Body of pancreas (tissue), 4 donors: Measurements from ENCODE around the gene THSD7B. TPM values are rescaled to one million over a fixed set of nuclear protein-coding genes. Genes with fewer than 3 reads are reported as not detected.
A peak's percentile ranks its signal among the peaks of the same experiment; 100 is the strongest.

Experiments used
- ATAC-seq: fragments of 150-250 bp; one replicate; pipeline ENCODE4 v1.9.1; 2016
- DNase-seq, 4 donors: peaks; one replicate each; pipeline ENCODE4 v3.0.0-alpha.2; 2019
- H3K27ac ChIP-seq, 4 donors: fragments of 200-600 bp; sonication (generic); 1 replicate in 3 of 4; 2 replicates in 1 of 4; pipeline versions ENCODE4 v1.5.1 to v1.6.1; 2016 to 2019; ENCODE audit warnings: mild to moderate bottlenecking in 1 of 4, mixed read lengths in 1 of 4, moderate library complexity in 1 of 4
- H3K27me3 ChIP-seq, 2 donors: fragments of 200-600 bp; sonication (generic); one replicate each; pipeline ENCODE4 v1.6.0; 2016; ENCODE audit warnings: mild to moderate bottlenecking in 1 of 2
- H3K36me3 ChIP-seq, 2 donors: fragments of 200-600 bp; sonication (generic); replicated peaks in 1 of 2; 2 replicates each; pipeline ENCODE4 v1.5.1; 2016; ENCODE audit warnings: low read depth in 2 of 2; ENCODE audit not compliant: insufficient read depth in 1 of 2
- H3K4me1 ChIP-seq: fragments of 200-600 bp; sonication (generic); one replicate; pipeline ENCODE4 v1.6.0; 2016
- H3K4me3 ChIP-seq, 2 donors: fragments of 200-600 bp; sonication (generic); 1 replicate in 1 of 2; 2 replicates in 1 of 2; pipeline ENCODE4 v1.5.1; 2016 to 2019
- H3K9me3 ChIP-seq, 3 donors: fragments of 200-600 bp; sonication (generic); 1 replicate in 2 of 3; 2 replicates in 1 of 3; pipeline ENCODE4 v1.5.1; 2016
- CTCF ChIP-seq, 7 experiments: fragments of 450-650 bp in 4 of 7; fragments of 200-600 bp in 3 of 7; sonication (generic) in 3 of 7; IDR thresholded peaks; one replicate each; pipeline ENCODE4 v1.5.1; 2016 to 2019; ENCODE audit warnings: antibody characterized with exemption in 7 of 7
- POLR2A ChIP-seq, 3 donors: fragments of 450-650 bp; IDR thresholded peaks; one replicate each; pipeline ENCODE4 v1.6.1; 2016; ENCODE audit warnings: antibody characterized with exemption in 3 of 3, mild to moderate bottlenecking in 2 of 3
- WGBS, 2 donors: methylation state at CpG; one replicate each; pipeline ENCODE4 v1.1.5; 2017; 5-methylcytosine and 5-hydroxymethylcytosine counted together
- intact Hi-C: fragments of 100-400 bp; cut with DNase I; formaldehyde crosslinking; loops from one replicate; pipeline ENCODE4 v1.15.1; 2023
- total RNA-seq, 2 donors: library from RNA; depleted of rRNA; stranded (reverse); fragments of >200 nt; gene quantifications; one replicate each; pipeline ENCODE4 v1.1.0, GENCODE V29; 2016

THSD7B gene, protein sequence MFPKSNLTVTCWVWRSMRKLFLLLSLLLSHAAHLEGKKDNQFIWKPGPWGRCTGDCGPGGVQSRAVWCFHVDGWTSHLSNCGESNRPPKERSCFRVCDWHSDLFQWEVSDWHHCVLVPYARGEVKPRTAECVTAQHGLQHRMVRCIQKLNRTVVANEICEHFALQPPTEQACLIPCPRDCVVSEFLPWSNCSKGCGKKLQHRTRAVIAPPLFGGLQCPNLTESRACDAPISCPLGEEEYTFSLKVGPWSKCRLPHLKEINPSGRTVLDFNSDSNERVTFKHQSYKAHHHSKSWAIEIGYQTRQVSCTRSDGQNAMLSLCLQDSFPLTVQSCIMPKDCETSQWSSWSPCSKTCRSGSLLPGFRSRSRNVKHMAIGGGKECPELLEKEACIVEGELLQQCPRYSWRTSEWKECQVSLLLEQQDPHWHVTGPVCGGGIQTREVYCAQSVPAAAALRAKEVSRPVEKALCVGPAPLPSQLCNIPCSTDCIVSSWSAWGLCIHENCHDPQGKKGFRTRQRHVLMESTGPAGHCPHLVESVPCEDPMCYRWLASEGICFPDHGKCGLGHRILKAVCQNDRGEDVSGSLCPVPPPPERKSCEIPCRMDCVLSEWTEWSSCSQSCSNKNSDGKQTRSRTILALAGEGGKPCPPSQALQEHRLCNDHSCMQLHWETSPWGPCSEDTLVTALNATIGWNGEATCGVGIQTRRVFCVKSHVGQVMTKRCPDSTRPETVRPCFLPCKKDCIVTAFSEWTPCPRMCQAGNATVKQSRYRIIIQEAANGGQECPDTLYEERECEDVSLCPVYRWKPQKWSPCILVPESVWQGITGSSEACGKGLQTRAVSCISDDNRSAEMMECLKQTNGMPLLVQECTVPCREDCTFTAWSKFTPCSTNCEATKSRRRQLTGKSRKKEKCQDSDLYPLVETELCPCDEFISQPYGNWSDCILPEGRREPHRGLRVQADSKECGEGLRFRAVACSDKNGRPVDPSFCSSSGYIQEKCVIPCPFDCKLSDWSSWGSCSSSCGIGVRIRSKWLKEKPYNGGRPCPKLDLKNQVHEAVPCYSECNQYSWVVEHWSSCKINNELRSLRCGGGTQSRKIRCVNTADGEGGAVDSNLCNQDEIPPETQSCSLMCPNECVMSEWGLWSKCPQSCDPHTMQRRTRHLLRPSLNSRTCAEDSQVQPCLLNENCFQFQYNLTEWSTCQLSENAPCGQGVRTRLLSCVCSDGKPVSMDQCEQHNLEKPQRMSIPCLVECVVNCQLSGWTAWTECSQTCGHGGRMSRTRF (N-terminal part only)
- under 1 TPM; 0.26 to 0.33 TPM for total RNA-seq

- Histone ChIP-seq H3K27ac (no peak within 1 kb of the TSS), H3K4me1 (peaks cover 20% of the 10 kb centered on the region), H3K36me3 (no peaks in the 10 kb centered on the region), H3K9me3 (no peaks in the 10 kb centered on the region), H3K4me3 (peak within 1 kb of the TSS in 1 of 2 donors; percentile 27), H3K27me3 (peaks cover 0 to 13% of the 10 kb centered on the region in 2 donors)
- ATAC-seq: no peak
- WGBS, 2 donors: 0 to 2% methylated on average over 20 to 70 of the region's 77 CpGs
- TF ChIP-seq POLR2A (IDR thresholded peaks at IDR 0.05) (no peak), CTCF (IDR thresholded peaks at IDR 0.05) (no peak)
- no peak for DNase-seq
- intact Hi-C loops: no loop called here
Measured at GRCh38 chr2:136765256-136766072, at the start of gene THSD7B. TSS of gene THSD7B (plus strand) at chr2:136765545. CDS start at chr2:136882179, 116,634 bp downstream.

- TF ChIP-seq POLR2A (IDR thresholded peaks at IDR 0.05): no peak
- no peak for TF ChIP-seq CTCF (IDR thresholded peaks at IDR 0.05)
- no peak overlapping the region for H3K4me3 ChIP-seq
- H3K9me3 ChIP-seq: no peaks in the 10 kb centered on the region
- no peaks in the 10 kb centered on the region for H3K36me3 ChIP-seq
- H3K27me3 ChIP-seq: no peaks in the 10 kb centered on the region
- intact Hi-C loops: no loop called here
- no peaks in the 10 kb centered on the region for H3K4me1 ChIP-seq
- no peak for DNase-seq
- ATAC-seq: no peak
- H3K27ac ChIP-seq: no peak overlapping the region
Measured at GRCh38 chr2:136718273-136718672, 47.1 kb upstream of the THSD7B start.

DNA sequence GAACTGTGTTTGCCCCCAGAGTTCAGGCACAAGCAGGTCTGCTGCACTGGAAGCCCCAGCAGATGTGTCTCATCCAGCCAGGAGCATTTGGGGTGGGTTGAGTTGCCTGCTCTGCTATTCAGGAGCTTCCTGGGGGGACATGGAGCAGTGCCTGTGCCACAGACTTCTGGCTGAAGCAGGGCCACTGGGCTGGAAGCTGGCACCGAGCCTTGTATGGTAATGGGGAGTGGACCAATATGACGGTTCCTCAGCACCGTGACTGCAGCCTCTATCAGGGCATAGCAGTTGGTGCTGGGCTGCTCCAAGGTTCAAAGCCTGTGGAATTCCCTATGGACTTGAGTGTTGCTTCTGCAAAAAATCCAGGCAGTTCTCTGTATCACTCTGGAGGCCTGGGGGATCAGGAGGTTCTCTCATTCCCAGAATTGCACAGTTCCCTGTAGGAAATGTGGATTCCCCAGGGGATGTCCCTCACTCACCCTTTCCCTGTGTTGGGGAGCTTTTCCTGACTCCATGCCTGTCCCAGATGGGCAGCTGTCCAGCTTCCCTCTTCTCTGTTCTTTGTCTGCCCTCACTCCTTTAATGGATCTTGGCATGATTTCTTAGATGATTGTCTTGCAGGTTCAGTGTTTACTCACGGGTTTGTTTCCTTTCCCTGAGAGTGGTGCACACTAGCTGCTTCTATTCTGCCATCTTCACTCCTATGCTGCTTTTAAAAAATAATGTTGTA lies 37.2 kb upstream of the THSD7B start:
- ATAC-seq (no peak), DNase-seq (no peak)
- no peak overlapping the region for H3K27ac ChIP-seq
- no peaks in the 10 kb centered on the region for H3K36me3 ChIP-seq
- intact Hi-C loops: no loop called here
- 13 to 51% methylated on average over 3 to 4 of the region's 4 CpGs for WGBS, 2 donors
- no peaks in the 10 kb centered on the region for H3K27me3 ChIP-seq
- no peaks in the 10 kb centered on the region for H3K9me3 ChIP-seq
- no peak overlapping the region for H3K4me3 ChIP-seq
- TF ChIP-seq CTCF (IDR thresholded peaks at IDR 0.05): no peak
- TF ChIP-seq POLR2A (IDR thresholded peaks at IDR 0.05): no peak
- no peaks in the 10 kb centered on the region for H3K4me1 ChIP-seq

- WGBS, 2 donors: 40 to 42% methylated on average over 3 of the region's 3 CpGs
- H3K4me1 ChIP-seq: no peaks in the 10 kb centered on the region
- TF ChIP-seq POLR2A (IDR thresholded peaks at IDR 0.05) (no peak), CTCF (IDR thresholded peaks at IDR 0.05) (no peak)
Measured at GRCh38 chr2:136736236-136736635, 29.1 kb upstream of the THSD7B start.

More at GRCh38 chr2:136736236-136736635, 29.1 kb upstream of the THSD7B start:
- Histone ChIP-seq H3K4me3 (no peak overlapping the region), H3K27ac (no peak overlapping the region), H3K9me3 (no peaks in the 10 kb centered on the region), H3K27me3 (no peaks in the 10 kb centered on the region), H3K36me3 (no peaks in the 10 kb centered on the region)
- DNase-seq (no peak), ATAC-seq (no peak)
- intact Hi-C loops: no loop called here
